HUES64 (cell line): ENCODE results near the gene HMGCS1.

ENCODE experiments used
- H3K27ac ChIP-seq: 2 replicates; pipeline ENCODE4 v1.7.0; 2013; ENCODE audit warnings: low read depth, low read length, inconsistent platforms
- H3K27me3 ChIP-seq: 2 replicates; pipeline ENCODE4 v1.6.1; 2013; ENCODE audit warnings: mild to moderate bottlenecking, low read length; ENCODE audit not compliant: insufficient read depth
- H3K36me3 ChIP-seq: 2 replicates; pipeline ENCODE4 v1.6.1; 2013; ENCODE audit warnings: mild to moderate bottlenecking, low read length; ENCODE audit not compliant: insufficient read depth
- H3K4me1 ChIP-seq: 2 replicates; pipeline ENCODE4 v1.6.1; 2013; ENCODE audit warnings: mild to moderate bottlenecking, low read length, moderate library complexity; ENCODE audit not compliant: insufficient read depth
- H3K4me3 ChIP-seq: 2 replicates; pipeline ENCODE4 v1.5.1; 2013; ENCODE audit warnings: mild to moderate bottlenecking, low read length, moderate library complexity
- H3K9ac ChIP-seq: 2 replicates; pipeline ENCODE4 v1.6.1; 2013; ENCODE audit warnings: mild to moderate bottlenecking, low read depth, low read length
- H3K9me3 ChIP-seq: 2 replicates; pipeline ENCODE4 v1.6.1; 2013; ENCODE audit warnings: low read depth, low read length; ENCODE audit not compliant: insufficient read depth
- WGBS: fragments of 150-250, 120-280 bp; methylation state at CpG from one replicate; pipeline ENCODE4 v1.1.7; 2013; ENCODE audit warnings: missing lambda C conversion rate; 5-methylcytosine and 5-hydroxymethylcytosine counted together

Gene HMGCS1

GRCh38 chr5:43298443-43298842 lies 14.8 kb downstream of the HMGCS1 start:
- peaks cover 8% of the 10 kb centered on the region for H3K4me1 ChIP-seq
- H3K9me3 ChIP-seq: no peaks in the 10 kb centered on the region
- WGBS: 97% methylated on average over 5 of the region's 5 CpGs
- H3K36me3 ChIP-seq: peaks cover 98% of the 10 kb centered on the region
- H3K27me3 ChIP-seq: no peaks in the 10 kb centered on the region
- H3K9ac ChIP-seq: no peak overlapping the region
- no peak overlapping the region for H3K27ac ChIP-seq
- H3K4me3 ChIP-seq: no peak overlapping the region

- H3K9me3 ChIP-seq: no peaks in the 10 kb centered on the region
- H3K4me3 ChIP-seq: no peak overlapping the region
- peaks cover 98% of the 10 kb centered on the region for H3K36me3 ChIP-seq
- no peak overlapping the region for H3K9ac ChIP-seq
- H3K27ac ChIP-seq: no peak overlapping the region
- H3K27me3 ChIP-seq: no peaks in the 10 kb centered on the region
- no peaks in the 10 kb centered on the region for H3K4me1 ChIP-seq
- 100% methylated on average over 1 of the region's 2 CpGs for WGBS
Measured at GRCh38 chr5:43296835-43297234, 16.4 kb downstream of the HMGCS1 start.

- no peak overlapping the region for H3K4me3 ChIP-seq
- no peak overlapping the region for H3K27ac ChIP-seq
- no peaks in the 10 kb centered on the region for H3K9me3 ChIP-seq
- no peak overlapping the region for H3K9ac ChIP-seq
- WGBS: 94% methylated on average over 2 of the region's 2 CpGs
- H3K27me3 ChIP-seq: no peaks in the 10 kb centered on the region
- no peaks in the 10 kb centered on the region for H3K4me1 ChIP-seq
- H3K36me3 ChIP-seq: peaks cover 98% of the 10 kb centered on the region
Measured at GRCh38 chr5:43295202-43295601, 18.0 kb downstream of the HMGCS1 start.

GRCh38 chr5:43294226-43294625 lies 19.0 kb downstream of the HMGCS1 start:
- Histone ChIP-seq H3K9ac (no peak overlapping the region), H3K9me3 (no peaks in the 10 kb centered on the region), H3K4me3 (no peak overlapping the region), H3K27me3 (no peaks in the 10 kb centered on the region), H3K27ac (no peak overlapping the region), H3K4me1 (no peaks in the 10 kb centered on the region), H3K36me3 (peaks cover 100% of the 10 kb centered on the region)

GRCh38 chr5:43290726-43291125 lies 22.5 kb downstream of the HMGCS1 start:
- Histone ChIP-seq H3K36me3 (peaks cover 94% of the 10 kb centered on the region), H3K9ac (no peak overlapping the region)
- 94% methylated on average over 2 of the region's 2 CpGs for WGBS

GRCh38 chr5:43288269-43288831 lies 24.9 kb downstream of the HMGCS1 start:
- Histone ChIP-seq H3K4me1 (no peaks in the 10 kb centered on the region), H3K4me3 (no peak overlapping the region), H3K27me3 (no peaks in the 10 kb centered on the region), H3K36me3 (peaks cover 70% of the 10 kb centered on the region), H3K27ac (no peak overlapping the region), H3K9me3 (no peaks in the 10 kb centered on the region), H3K9ac (no peak overlapping the region)
- no CpG with 5 or more reads among the region's 1 CpG for WGBS

More at GRCh38 chr5:43290726-43291125, 22.5 kb downstream of the HMGCS1 start:
- no peaks in the 10 kb centered on the region for H3K27me3 ChIP-seq
- H3K4me3 ChIP-seq: no peak overlapping the region
- no peak overlapping the region for H3K27ac ChIP-seq
- no peaks in the 10 kb centered on the region for H3K4me1 ChIP-seq
- no peaks in the 10 kb centered on the region for H3K9me3 ChIP-seq

- H3K4me3 ChIP-seq: no peak overlapping the region
- H3K36me3 ChIP-seq: peaks cover 61% of the 10 kb centered on the region
- 95% methylated on average over 4 of the region's 4 CpGs for WGBS
- H3K9ac ChIP-seq: no peak overlapping the region
- no peaks in the 10 kb centered on the region for H3K4me1 ChIP-seq
- no peak overlapping the region for H3K27ac ChIP-seq
- no peaks in the 10 kb centered on the region for H3K9me3 ChIP-seq
- no peaks in the 10 kb centered on the region for H3K27me3 ChIP-seq
Measured at GRCh38 chr5:43287493-43287892, 25.7 kb downstream of the HMGCS1 start.

- no peak overlapping the region for H3K27ac ChIP-seq
- H3K4me1 ChIP-seq: no peaks in the 10 kb centered on the region
- H3K9me3 ChIP-seq: no peaks in the 10 kb centered on the region
- no peak overlapping the region for H3K9ac ChIP-seq
- no peak overlapping the region for H3K4me3 ChIP-seq
- no peaks in the 10 kb centered on the region for H3K27me3 ChIP-seq
- peaks cover 53% of the 10 kb centered on the region for H3K36me3 ChIP-seq
Measured at GRCh38 chr5:43286623-43287022, 26.6 kb downstream of the HMGCS1 start.

- no peak overlapping the region for H3K27ac ChIP-seq
Measured at GRCh38 chr5:43281840-43282658, 31.2 kb downstream of the HMGCS1 start.

GRCh38 chr5:43279548-43280274 lies 33.5 kb downstream of the HMGCS1 start:
- H3K36me3 ChIP-seq: no peaks in the 10 kb centered on the region
- no peak overlapping the region for H3K9ac ChIP-seq
- H3K27ac ChIP-seq: no peak overlapping the region
- 95% methylated on average over 12 of the region's 12 CpGs for WGBS
- H3K4me3 ChIP-seq: no peak overlapping the region
- H3K9me3 ChIP-seq: no peaks in the 10 kb centered on the region
- H3K27me3 ChIP-seq: no peaks in the 10 kb centered on the region
- H3K4me1 ChIP-seq: no peaks in the 10 kb centered on the region

More at GRCh38 chr5:43281840-43282658, 31.2 kb downstream of the HMGCS1 start:
- peaks cover 7% of the 10 kb centered on the region; the same call in 1 of the 2 replicates for H3K36me3 ChIP-seq
- H3K9me3 ChIP-seq: no peaks in the 10 kb centered on the region
- H3K4me1 ChIP-seq: no peaks in the 10 kb centered on the region
- no peak overlapping the region for H3K9ac ChIP-seq
- no peaks in the 10 kb centered on the region for H3K27me3 ChIP-seq
- 91% methylated on average over 6 of the region's 7 CpGs for WGBS
- no peak overlapping the region for H3K4me3 ChIP-seq

- Histone ChIP-seq H3K27ac (no peak overlapping the region), H3K4me1 (no peaks in the 10 kb centered on the region), H3K9ac (no peak overlapping the region), H3K36me3 (no peaks in the 10 kb centered on the region), H3K27me3 (no peaks in the 10 kb centered on the region), H3K4me3 (no peak overlapping the region), H3K9me3 (no peaks in the 10 kb centered on the region)
- WGBS: 93% methylated on average over 4 of the region's 4 CpGs
Measured at GRCh38 chr5:43275391-43275790, 37.8 kb downstream of the HMGCS1 start.
